Ramos (cell line): ENCODE data around the gene POC1A.
"Not testable (repeated sequence)": the region's sequence is repeated elsewhere in the genome, so short reads cannot be mapped to it uniquely, and the experiment has no call there.

ENCODE experiments used
- in situ Hi-C: fragments of 300-500 bp; cut with MboI; formaldehyde crosslinking; loops from one replicate; pipeline ENCODE4 v1.14.3; 2022; ENCODE audit warnings: low sequenced_read_pairs; ENCODE audit not compliant: unreplicated experiment

Gene POC1A

DNA sequence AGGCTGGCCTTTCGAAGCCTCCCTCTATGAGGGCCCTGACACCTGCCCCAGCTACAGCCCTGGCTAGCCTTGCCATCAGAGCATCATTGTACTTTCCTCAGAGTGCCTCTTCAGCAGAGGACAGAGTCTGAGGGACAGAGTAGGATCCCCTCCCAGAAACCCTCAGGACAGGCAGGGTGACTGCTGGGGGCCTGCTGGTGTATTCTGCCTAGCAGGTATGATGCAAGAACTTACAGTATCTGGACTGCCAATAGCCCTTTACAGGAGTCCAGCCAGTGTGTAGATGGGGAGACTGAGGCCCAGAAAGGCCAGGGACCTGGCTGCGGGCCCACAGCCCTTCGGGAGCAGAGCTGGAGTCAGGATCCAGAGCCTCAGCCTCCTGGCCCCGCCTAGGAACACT is 116.9 kb downstream of the POC1A start:
- in situ Hi-C loops = no loop called here

DNA sequence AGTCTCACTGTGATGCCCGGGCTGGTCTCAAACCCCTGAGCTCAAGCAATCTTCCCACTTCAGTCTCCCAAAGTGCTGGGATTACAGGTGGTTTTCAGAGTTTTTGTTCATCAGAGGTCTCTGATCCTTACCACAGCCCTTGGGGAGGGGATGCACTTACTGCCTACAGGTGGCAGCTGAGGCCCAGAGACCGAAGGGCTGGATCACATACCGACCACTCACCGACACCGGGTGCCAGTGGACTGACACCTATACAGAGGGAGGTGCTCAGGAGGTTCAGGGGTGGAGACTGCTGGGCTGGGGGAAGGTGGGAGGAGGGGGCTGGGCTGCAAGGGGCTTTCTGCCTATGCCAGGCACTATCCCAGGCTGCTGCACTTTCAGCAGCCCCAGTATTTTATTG is 117.4 kb downstream of the POC1A start:
- in situ Hi-C loops = no loop called here

DNA sequence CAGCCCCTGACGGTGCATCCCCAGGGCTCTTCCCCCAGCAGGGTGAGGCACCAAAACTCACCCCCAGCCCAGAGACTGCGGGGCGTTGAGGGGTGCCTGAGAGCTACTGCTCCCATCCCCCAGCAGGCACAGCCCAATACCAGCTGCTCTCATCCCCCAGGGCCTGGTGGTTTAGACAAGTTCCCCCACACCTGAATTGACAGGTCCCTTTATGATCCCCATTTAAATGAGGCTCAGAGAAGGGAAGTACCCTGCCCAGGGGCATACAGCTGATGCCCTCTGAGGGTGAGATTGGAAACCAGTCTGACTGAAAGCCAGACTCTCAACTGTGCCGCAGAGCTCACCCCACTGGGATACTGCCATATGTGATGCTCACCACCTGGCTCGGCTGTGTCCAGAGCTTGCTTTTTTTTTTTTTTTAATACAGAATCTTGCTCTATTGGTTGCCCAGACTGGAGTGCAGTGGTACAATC is 118.0 kb downstream of the POC1A start:
- in situ Hi-C loops = no loop called here

DNA sequence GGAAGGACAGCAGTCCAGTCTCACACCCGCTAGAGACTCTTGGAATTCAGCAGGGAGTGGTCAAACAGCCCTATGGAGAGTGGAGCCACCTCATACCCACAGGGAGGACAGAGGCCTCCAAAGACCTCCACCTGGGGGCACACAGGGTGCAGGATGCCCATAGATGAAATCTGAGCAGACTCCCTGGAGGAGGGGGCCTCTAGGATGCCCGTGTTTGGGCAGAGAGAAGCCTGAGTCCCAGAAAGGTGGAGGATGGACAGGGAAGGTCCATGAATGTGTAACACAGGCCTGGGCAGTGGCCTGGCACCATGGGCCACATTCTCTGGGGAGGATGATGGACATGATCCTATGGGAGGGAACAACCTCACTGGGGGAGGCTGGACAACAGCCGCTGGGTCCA is 119.6 kb downstream of the POC1A start:
- in situ Hi-C loops = no loop called here

DNA sequence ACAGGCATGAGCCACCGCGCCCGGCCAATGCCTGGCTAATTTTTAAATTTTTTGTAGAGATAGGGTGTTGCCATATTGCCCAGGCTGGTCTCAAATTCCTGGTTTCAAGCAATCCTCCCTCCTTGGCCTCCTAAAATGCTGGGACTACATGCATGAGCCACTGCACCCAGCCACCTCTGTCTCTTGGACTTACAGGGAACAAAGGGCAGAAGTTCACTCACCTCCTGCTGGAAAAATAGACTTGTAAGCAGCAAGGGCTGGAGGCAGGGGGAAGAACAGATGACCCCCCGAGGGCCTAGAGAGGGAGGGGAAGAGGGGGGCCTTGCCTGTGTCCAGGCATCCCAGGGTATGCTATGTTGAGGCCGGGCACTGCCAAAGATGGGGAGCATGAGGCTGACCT is 120.0 kb downstream of the POC1A start:
- in situ Hi-C loops = no loop called here

DNA sequence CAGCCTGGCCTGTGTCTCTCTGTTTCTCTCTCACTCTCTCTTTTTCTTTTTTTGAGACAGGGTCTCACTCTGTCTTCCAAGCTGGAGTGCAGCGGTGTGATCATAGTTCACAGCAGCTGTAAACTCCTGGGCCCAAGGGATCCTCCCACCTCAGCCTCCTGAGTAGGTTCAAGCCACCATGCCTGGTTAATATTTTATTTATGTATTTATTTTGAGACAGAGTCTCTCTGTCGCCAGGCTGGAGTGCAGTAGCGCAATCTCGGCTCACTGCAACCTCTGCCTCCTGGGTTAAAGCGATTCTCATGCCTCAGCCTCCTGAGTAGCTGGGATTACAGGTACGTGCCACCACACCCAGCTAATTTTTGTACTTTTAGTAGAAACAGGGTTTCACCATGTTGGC is 120.5 kb downstream of the POC1A start:
- in situ Hi-C loops = not testable (repeated sequence)

DNA sequence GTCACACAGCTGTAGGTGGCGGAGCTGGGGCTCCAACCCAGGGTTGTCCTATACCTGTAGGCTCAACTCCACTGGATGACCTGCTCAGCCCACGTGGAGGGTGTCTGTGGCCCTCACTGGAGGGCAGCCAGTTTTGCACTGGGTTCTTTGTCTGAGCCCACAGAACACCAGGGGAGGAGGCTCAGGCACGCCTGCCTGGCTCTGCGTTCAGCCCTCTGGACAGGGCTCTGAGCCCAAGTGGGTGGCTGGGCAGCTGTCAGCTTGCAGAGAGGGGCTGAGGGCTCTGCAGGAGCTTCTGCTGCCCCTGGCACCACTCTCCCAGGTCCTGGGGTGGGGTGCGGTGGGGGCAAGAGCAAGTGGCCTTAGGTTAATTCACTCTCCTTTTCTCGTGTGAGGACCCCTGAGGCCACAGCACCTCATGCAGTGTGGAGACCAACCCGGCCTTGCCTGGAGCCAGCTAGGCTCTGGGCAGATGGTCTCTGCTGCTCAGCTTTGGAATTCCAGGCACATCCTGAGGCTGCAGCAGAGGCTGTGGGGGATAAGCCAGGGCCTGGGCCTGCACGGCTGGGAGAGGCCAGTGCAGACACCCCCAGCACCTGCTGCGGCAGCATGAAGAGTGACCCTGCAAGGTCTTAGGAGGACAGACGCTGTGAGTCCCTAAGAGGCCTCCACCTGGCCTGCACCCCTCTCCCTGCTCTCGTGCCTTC is 121.4 kb downstream of the POC1A start:
- in situ Hi-C loops = no loop called here

DNA sequence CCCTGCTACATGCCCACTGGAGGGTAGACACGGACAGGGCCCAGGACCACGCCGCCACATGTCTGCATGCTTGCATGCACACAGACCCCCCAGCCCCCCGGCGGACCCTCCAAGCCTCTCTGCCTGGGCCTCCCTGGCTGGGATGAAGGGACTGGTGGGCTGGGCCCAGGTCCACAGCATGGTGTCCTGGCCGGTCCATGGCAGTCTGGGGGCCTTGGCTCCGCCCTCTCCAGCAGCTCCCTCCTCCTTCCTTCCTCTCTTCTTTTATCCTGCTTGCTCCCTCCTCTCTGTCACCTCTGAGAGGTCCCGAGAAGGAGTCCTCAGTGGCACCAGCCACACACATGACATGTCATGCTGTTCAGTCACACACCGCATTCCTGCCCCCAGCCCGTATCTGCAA is 122.3 kb downstream of the POC1A start:
- in situ Hi-C loops = no loop called here

DNA sequence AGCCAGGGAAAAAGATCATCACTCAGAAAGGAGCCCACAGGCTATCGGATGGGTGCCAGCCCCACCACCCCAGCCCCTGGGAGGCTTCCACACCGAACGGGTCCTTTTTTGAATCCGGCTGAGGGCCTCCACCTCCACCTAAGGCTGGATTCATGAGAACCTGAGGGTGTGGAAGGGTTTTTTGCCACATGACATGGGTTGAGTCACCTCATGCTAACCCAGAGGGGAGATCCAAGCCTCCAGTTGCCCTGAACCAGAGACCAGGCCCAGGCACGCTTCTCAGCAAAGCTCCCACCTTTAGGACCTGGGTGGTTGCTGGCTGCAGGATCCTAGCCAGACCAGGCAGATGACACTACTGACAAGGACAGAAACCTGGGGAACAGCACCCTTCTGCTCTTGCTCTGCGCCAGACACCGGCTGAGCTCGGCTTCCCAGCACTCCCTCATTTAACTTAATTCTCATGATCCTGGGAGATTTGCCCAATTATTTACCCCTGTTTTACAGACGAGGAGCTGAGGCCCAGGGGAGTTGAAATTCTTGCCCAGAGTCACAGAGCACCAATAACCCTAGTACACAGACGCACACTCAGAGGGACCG is 123.4 kb downstream of the POC1A start:
- in situ Hi-C loops = no loop called here

DNA sequence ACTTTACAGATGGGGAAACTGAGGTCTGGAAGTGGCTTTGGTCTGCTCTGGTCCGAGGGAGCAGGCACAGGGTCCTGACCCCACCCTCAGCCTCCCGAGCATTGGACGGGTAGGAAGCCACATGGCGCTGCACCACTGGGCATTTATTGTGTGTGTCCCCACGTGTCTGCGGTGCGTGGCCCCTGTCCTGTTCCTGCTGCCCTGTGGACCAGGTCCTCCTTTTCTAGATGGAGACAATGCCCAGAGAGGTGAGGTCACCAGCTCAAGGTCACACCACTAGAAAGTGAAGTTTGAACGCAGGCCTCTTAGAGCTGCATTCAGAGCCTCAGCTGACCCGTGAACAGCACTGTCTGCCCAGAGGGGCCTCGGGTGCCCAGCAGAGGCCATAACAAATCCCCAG is 124.7 kb downstream of the POC1A start:
- in situ Hi-C loops = no loop called here

DNA sequence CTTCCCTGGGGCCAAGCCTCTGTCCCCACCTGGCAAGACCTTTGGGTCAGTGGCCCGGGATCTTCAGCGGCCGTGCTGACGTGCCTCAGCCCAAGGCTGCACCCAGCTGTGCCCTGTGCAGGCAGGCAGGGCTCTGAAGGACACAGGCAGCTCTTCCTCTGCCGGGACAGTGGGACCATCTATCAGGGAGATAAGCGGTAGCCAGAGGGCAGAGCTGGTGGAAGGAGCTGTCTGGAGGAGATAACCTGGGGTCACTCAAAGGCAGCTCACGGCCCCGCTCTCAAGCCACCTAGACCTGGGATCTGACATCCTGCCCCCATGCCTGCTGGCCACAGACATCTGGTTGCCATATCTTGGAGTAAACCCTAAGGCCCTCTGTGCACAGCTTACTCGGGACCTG is 125.2 kb downstream of the POC1A start:
- in situ Hi-C loops = no loop called here

DNA sequence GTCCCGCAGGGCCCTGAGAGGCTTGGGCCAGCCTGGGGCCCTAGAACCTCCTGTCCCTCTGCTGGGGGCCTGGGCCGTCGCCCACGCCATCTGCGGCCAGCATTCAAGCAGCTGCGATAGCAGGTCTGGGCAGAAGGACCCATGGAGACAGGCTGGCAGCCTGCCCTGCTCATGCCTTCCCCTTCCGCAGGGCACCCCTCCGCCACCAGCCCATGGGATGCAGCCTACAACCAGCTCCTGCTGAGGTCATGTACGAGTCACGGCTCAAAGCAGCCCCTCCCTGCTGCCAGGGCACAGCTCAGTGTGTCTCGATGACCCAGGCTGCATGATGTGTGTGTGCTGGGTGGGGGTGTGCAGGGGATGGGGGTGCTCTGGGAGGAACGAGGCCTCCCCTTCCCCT is 125.7 kb downstream of the POC1A start:
- in situ Hi-C loops = no loop called here

DNA sequence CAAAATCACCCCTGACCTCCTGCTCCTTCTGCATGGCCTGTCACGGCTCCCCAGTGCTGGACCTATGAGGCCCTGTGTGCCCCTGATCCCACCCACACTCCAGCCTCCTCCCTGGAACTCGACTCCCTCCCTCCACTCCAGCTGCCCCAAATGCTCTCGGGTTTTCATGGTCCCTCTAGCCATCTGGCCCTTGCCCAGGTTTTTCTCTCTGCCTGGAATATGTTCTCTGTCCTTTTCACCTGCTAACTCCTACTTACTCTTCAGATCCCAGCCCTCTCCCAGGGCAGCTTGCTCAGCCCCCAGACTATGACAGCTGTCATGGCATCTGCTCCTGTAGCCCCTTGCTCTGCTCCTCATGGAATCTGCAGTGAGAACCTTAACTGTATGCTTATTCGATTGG is 128.2 kb downstream of the POC1A start:
- in situ Hi-C loops = no loop called here

DNA sequence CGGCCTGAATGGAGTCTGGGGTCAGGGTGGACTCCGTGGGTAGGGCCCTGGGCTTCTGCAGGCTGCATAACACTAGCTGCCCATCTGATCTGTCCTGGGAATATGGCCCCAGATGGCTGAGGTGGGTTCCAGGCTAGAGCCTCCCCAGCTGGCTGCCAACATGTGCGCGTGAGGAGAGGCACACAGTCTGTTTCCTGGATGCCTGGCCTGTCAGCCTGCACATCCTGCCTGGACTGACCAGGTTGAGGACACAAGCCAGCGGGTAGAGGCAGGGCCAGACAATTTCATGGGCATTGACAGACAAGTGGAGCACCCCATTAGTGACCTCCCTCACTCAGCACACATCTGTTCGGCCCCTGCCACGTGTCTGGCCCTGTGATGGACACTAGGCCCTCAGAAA is 128.8 kb downstream of the POC1A start:
- in situ Hi-C loops = no loop called here
